ENCODE results near the gene KCNA2.
A peak's percentile ranks its signal among the peaks of the same experiment; 100 is the strongest.

Gene KCNA2

DNA sequence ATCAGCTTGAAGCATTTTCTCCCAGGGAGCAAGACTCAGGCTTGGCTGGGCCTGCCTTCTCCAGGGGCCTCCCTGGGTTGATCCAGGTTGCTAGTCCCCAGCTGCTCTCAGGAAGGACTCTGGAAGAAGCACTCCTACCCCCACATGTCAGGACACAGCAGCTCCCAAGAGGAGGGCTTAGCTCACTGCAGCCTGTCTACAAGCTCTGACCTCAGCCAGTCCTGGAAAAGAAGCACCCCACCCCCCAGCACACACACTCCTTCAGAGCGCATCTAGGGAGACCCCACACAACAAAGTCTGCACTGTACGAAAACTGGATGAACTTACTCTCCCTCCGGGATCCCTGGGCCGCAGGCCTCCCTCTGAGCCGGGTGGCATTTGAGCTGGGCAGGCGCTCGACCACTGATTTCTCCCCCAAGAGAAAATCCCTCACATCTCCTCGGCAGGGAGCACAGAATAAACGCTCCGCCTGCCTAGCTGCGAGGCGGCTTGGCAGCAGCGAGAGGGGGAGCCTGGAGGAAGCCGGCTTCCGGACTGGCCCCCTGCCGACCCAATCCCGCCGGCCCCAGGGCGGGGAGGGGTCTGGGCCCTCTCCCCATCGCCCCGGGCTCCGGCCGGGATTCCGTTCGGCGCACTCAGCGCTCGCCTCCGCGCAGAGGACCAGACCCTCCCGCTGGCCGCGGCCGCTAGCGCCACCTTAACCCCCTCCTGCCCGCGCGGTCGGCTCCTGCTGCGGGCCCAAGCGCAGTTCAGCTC is at the start of gene KCNA2:
TSS of gene KCNA2 (minus strand) at position 458 of the 756 bp plus-strand sequence. CDS start 1,576 bp downstream, outside the sequence.
- Histone ChIP-seq H3K9me3 (ENCODE audit: control insufficient read depth, insufficient read depth, low read depth, low read length) (no peaks in the 10 kb centered on the region), H3K36me3 (ENCODE audit: control insufficient read depth in 2 of 2, insufficient read depth in 1 of 2, low read length in 2 of 2) (no peaks in the 10 kb centered on the region), H3K4me1 (ENCODE audit: control insufficient read depth, insufficient read depth, low read length) (no peaks in the 10 kb centered on the region), H3K4me3 (ENCODE audit: low read depth, low read length) (peak within 1 kb of the TSS; percentile 43), H3K27ac (ENCODE audit: extremely low read depth, low read depth, low read length) (no peak within 1 kb of the TSS; the same call in 1 of the 2 replicates)
- POLR2A ChIA-PET, result interaction anchor here (0.9 to 1.5 kb wide), 2 partner anchors 51 to 268 kb away, joined by 3 to 4 read pairs; no protein-coding TSS in a partner anchor
- CTCF ChIA-PET, result interaction anchor here (0.6 to 2.7 kb wide), 14 partner anchors 11 to 176 kb away, joined by 3 to 23 read pairs (median 4); no protein-coding TSS in a partner anchor
- TF ChIP-seq ZNF114 (tag by site-specific recombination; IDR thresholded peaks at IDR 0.05) (no peak), ZNF747 (tag by site-specific recombination; IDR thresholded peaks at IDR 0.05) (no peak), HOXD13 (CRISPR knock-in tag; IDR thresholded peaks at IDR 0.05; ENCODE audit: borderline replicate concordance) (no peak), ZNF274 (IDR thresholded peaks at IDR 0.05; ENCODE audit: low read length) (no peak), ZNF274 (tag by site-specific recombination; IDR thresholded peaks at IDR 0.05; ENCODE audit: borderline replicate concordance) (no peak), ZSCAN16 (tag by site-specific recombination; IDR thresholded peaks at IDR 0.05) (no peak), HOXA7 (CRISPR knock-in tag; IDR thresholded peaks at IDR 0.05; ENCODE audit: borderline replicate concordance) (no peak), KLF10 (tag by site-specific recombination; IDR thresholded peaks at IDR 0.05) (no peak), PRDM1 (tag by site-specific recombination; IDR thresholded peaks at IDR 0.05) (no peak), ZNF404 (tag by site-specific recombination; IDR thresholded peaks at IDR 0.05) (no peak), ZNF169 (tag by site-specific recombination; IDR thresholded peaks at IDR 0.05) (no peak), ZNF785 (tag by site-specific recombination; IDR thresholded peaks at IDR 0.05) (0 out of 2 replicates have a peak, but pooled peaks have one; percentile 22), WT1 (tag by site-specific recombination; IDR thresholded peaks at IDR 0.05) (no peak), ZNF23 (tag by site-specific recombination; IDR thresholded peaks at IDR 0.05; ENCODE audit: borderline replicate concordance) (no peak), ZNF768 (tag by site-specific recombination; IDR thresholded peaks at IDR 0.05) (no peak), ZNF184 (tag by site-specific recombination; IDR thresholded peaks at IDR 0.05) (no peak), ZEB2 (tag by site-specific recombination; IDR thresholded peaks at IDR 0.05) (no peak; the same call in 1 of the 2 replicates), OVOL3 (tag by site-specific recombination; IDR thresholded peaks at IDR 0.05) (no peak), ZNF366 (tag by site-specific recombination; conservative IDR thresholded peaks at IDR 0.05) (no peak)
- TF ChIP-seq, protein P1, sequence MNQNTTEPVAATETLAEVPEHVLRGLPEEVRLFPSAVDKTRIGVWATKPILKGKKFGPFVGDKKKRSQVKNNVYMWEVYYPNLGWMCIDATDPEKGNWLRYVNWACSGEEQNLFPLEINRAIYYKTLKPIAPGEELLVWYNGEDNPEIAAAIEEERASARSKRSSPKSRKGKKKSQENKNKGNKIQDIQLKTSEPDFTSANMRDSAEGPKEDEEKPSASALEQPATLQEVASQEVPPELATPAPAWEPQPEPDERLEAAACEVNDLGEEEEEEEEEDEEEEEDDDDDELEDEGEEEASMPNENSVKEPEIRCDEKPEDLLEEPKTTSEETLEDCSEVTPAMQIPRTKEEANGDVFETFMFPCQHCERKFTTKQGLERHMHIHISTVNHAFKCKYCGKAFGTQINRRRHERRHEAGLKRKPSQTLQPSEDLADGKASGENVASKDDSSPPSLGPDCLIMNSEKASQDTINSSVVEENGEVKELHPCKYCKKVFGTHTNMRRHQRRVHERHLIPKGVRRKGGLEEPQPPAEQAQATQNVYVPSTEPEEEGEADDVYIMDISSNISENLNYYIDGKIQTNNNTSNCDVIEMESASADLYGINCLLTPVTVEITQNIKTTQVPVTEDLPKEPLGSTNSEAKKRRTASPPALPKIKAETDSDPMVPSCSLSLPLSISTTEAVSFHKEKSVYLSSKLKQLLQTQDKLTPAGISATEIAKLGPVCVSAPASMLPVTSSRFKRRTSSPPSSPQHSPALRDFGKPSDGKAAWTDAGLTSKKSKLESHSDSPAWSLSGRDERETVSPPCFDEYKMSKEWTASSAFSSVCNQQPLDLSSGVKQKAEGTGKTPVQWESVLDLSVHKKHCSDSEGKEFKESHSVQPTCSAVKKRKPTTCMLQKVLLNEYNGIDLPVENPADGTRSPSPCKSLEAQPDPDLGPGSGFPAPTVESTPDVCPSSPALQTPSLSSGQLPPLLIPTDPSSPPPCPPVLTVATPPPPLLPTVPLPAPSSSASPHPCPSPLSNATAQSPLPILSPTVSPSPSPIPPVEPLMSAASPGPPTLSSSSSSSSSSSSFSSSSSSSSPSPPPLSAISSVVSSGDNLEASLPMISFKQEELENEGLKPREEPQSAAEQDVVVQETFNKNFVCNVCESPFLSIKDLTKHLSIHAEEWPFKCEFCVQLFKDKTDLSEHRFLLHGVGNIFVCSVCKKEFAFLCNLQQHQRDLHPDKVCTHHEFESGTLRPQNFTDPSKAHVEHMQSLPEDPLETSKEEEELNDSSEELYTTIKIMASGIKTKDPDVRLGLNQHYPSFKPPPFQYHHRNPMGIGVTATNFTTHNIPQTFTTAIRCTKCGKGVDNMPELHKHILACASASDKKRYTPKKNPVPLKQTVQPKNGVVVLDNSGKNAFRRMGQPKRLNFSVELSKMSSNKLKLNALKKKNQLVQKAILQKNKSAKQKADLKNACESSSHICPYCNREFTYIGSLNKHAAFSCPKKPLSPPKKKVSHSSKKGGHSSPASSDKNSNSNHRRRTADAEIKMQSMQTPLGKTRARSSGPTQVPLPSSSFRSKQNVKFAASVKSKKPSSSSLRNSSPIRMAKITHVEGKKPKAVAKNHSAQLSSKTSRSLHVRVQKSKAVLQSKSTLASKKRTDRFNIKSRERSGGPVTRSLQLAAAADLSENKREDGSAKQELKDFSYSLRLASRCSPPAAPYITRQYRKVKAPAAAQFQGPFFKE (tag by site-specific recombination; IDR thresholded peaks at IDR 0.05; ENCODE audit: borderline replicate concordance), result no peak
- TF ChIP-seq, protein P2, sequence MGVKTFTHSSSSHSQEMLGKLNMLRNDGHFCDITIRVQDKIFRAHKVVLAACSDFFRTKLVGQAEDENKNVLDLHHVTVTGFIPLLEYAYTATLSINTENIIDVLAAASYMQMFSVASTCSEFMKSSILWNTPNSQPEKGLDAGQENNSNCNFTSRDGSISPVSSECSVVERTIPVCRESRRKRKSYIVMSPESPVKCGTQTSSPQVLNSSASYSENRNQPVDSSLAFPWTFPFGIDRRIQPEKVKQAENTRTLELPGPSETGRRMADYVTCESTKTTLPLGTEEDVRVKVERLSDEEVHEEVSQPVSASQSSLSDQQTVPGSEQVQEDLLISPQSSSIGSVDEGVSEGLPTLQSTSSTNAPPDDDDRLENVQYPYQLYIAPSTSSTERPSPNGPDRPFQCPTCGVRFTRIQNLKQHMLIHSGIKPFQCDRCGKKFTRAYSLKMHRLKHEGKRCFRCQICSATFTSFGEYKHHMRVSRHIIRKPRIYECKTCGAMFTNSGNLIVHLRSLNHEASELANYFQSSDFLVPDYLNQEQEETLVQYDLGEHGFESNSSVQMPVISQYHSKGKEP (tag by site-specific recombination; IDR thresholded peaks at IDR 0.05), result no peak
- TF ChIP-seq, protein P3, sequence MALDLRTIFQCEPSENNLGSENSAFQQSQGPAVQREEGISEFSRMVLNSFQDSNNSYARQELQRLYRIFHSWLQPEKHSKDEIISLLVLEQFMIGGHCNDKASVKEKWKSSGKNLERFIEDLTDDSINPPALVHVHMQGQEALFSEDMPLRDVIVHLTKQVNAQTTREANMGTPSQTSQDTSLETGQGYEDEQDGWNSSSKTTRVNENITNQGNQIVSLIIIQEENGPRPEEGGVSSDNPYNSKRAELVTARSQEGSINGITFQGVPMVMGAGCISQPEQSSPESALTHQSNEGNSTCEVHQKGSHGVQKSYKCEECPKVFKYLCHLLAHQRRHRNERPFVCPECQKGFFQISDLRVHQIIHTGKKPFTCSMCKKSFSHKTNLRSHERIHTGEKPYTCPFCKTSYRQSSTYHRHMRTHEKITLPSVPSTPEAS (tag by site-specific recombination; IDR thresholded peaks at IDR 0.05), result no peak
- TF ChIP-seq, protein P4, sequence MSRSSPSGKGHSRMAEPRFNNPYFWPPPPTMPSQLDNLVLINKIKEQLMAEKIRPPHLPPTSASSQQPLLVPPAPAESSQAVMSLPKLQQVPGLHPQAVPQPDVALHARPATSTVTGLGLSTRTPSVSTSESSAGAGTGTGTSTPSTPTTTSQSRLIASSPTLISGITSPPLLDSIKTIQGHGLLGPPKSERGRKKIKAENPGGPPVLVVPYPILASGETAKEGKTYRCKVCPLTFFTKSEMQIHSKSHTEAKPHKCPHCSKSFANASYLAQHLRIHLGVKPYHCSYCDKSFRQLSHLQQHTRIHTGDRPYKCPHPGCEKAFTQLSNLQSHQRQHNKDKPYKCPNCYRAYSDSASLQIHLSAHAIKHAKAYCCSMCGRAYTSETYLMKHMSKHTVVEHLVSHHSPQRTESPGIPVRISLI (tag by site-specific recombination; IDR thresholded peaks at IDR 0.05), result no peak
- TF ChIP-seq, protein P5, sequence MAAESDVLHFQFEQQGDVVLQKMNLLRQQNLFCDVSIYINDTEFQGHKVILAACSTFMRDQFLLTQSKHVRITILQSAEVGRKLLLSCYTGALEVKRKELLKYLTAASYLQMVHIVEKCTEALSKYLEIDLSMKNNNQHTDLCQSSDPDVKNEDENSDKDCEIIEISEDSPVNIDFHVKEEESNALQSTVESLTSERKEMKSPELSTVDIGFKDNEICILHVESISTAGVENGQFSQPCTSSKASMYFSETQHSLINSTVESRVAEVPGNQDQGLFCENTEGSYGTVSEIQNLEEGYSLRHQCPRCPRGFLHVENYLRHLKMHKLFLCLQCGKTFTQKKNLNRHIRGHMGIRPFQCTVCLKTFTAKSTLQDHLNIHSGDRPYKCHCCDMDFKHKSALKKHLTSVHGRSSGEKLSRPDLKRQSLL (tag by site-specific recombination; IDR thresholded peaks at IDR 0.05), result no peak
- TF ChIP-seq, protein P6, sequence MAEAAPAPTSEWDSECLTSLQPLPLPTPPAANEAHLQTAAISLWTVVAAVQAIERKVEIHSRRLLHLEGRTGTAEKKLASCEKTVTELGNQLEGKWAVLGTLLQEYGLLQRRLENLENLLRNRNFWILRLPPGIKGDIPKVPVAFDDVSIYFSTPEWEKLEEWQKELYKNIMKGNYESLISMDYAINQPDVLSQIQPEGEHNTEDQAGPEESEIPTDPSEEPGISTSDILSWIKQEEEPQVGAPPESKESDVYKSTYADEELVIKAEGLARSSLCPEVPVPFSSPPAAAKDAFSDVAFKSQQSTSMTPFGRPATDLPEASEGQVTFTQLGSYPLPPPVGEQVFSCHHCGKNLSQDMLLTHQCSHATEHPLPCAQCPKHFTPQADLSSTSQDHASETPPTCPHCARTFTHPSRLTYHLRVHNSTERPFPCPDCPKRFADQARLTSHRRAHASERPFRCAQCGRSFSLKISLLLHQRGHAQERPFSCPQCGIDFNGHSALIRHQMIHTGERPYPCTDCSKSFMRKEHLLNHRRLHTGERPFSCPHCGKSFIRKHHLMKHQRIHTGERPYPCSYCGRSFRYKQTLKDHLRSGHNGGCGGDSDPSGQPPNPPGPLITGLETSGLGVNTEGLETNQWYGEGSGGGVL (tag by site-specific recombination; IDR thresholded peaks at IDR 0.05), result peak; percentile 35
